PC-3 (cell line): ENCODE measurements around the gene SRR. TPM values are rescaled to one million over a fixed set of nuclear protein-coding genes. Genes with fewer than 3 reads are reported as not detected.

Experiments
- ATAC-seq: fragments of 200-7000 bp; cut with Tn5 transposase; 2 replicates; pipeline ENCODE4 v1.9.1; 2020; ENCODE audit warnings: mild to moderate bottlenecking, moderate library complexity
- BruUV-seq: library from RNA; stranded (reverse); fragments of 400-500 nt; replicated peaks from 2 replicates; lab custom pipeline; 2021; lab: Mats Ljungman, UMichigan
- CTCF ChIA-PET: fragments of 300-600 bp; sonication (Branson Sonifier 250); formaldehyde crosslinking; loops from one replicate; lab custom pipeline; 2022; ENCODE audit warnings: antibody characterized with exemption; lab: Charles Lee
- POLR2A ChIA-PET: fragments of 300-600 bp; sonication (Branson Sonifier 250); formaldehyde crosslinking; loops from one replicate; lab custom pipeline; 2022; ENCODE audit warnings: antibody characterized with exemption; ENCODE audit not compliant: unreplicated experiment; lab: Charles Lee
- DNase-seq: peaks from one replicate; pipeline ENCODE4 v3.0.0-alpha.2; 2015
- H2AFZ ChIP-seq: fragments of 300-600 bp; sonication (generic); 2 replicates; pipeline ENCODE4 v1.6.0; 2016; ENCODE audit warnings: antibody characterized with exemption, low read length
- H3F3A ChIP-seq: fragments of 300-600 bp; sonication (generic); one replicate; pipeline ENCODE4 v1.6.0; 2017; ENCODE audit warnings: antibody characterized with exemption, low read length, control low read depth, mild to moderate bottlenecking; ENCODE audit not compliant: unreplicated experiment
- H3K27ac ChIP-seq: fragments of 300-600 bp; sonication (generic); 2 replicates; pipeline ENCODE4 v1.5.1; 2016; ENCODE audit warnings: mild to moderate bottlenecking, low read length
- H3K27me3 ChIP-seq: fragments of 300-600 bp; sonication (generic); 2 replicates; pipeline ENCODE4 v1.6.1; 2016; ENCODE audit warnings: low read length, mixed read lengths
- H3K36me3 ChIP-seq: fragments of 300-600 bp; sonication (generic); 2 replicates; pipeline ENCODE4 v1.6.1; 2016; ENCODE audit warnings: low read depth, mixed run types, low read length, mixed read lengths
- H3K4me1 ChIP-seq: fragments of 300-600 bp; sonication (generic); 2 replicates; pipeline ENCODE4 v1.5.1; 2016; ENCODE audit warnings: low read length; ENCODE audit not compliant: insufficient read depth
- H3K4me2 ChIP-seq: fragments of 300-600 bp; sonication (generic); 2 replicates; pipeline ENCODE4 v1.6.0; 2016; ENCODE audit warnings: low read length
- H3K4me3 ChIP-seq: fragments of 300-600 bp; sonication (generic); 2 replicates; pipeline ENCODE4 v1.5.1; 2016; ENCODE audit warnings: mild to moderate bottlenecking, low read length, mixed read lengths
- H3K79me2 ChIP-seq: fragments of 300-600 bp; sonication (generic); 2 replicates; pipeline ENCODE4 v1.6.1; 2017; ENCODE audit warnings: low read length, mixed read lengths
- H3K9ac ChIP-seq: fragments of 300-600 bp; sonication (generic); 2 replicates; pipeline ENCODE4 v1.6.0; 2016; ENCODE audit warnings: mild to moderate bottlenecking, low read length
- H3K9me2 ChIP-seq: fragments of 300-600 bp; sonication (generic); replicated peaks from 2 replicates; pipeline ENCODE4 v1.6.1; 2016; ENCODE audit warnings: mixed run types, low read length, mixed read lengths
- H3K9me3 ChIP-seq: fragments of 300-600 bp; sonication (generic); 2 replicates; pipeline ENCODE4 v1.6.1; 2016; ENCODE audit warnings: low read length, mixed read lengths
- H4K20me1 ChIP-seq: fragments of 300-600 bp; sonication (generic); 2 replicates; pipeline ENCODE4 v1.6.1; 2016; ENCODE audit warnings: low read length, mixed read lengths
- CTCF ChIP-seq: fragments of 300-600 bp; sonication (generic); conservative IDR thresholded peaks from 2 replicates; pipeline ENCODE4 v1.5.1; 2017; ENCODE audit warnings: antibody characterized with exemption, low read depth, mild to moderate bottlenecking, low read length
- EZH2 ChIP-seq: fragments of 300-600 bp; sonication (generic); IDR thresholded peaks from one replicate; pipeline ENCODE4 v1.6.1; 2017; ENCODE audit warnings: antibody characterized with exemption, mild to moderate bottlenecking, low read length; ENCODE audit not compliant: unreplicated experiment
- EZH2phosphoT487 ChIP-seq: fragments of 300-600 bp; sonication (generic); IDR thresholded peaks from 2 replicates; pipeline ENCODE4 v1.6.1; 2018; ENCODE audit warnings: mild to moderate bottlenecking, antibody characterized with exemption, low read length, borderline replicate concordance
- intact Hi-C: fragments of 100-400 bp; cut with micrococcal nuclease; formaldehyde crosslinking; loops from 2 replicates; pipeline ENCODE4 v1.9.0; 2023
- total RNA-seq: library from RNA; depleted of rRNA; stranded (reverse); fragments of >200 nt; gene quantifications from 2 replicates; pipeline ENCODE4 v1.2.3, GENCODE V29; 2014

Gene SRR
- total RNA-seq, 1 experiment from 2014 or later: 12.0 TPM

GRCh38 chr17:2362416-2362815 is 58.7 kb downstream of the SRR start:
- no TSS peak for BruUV-seq
- ChIA-PET POLR2A (no interaction called here), CTCF (no interaction called here)
- Histone ChIP-seq H3F3A (no peaks in the 10 kb centered on the region), H4K20me1 (no peaks in the 10 kb centered on the region), H3K36me3 (no peaks in the 10 kb centered on the region), H3K4me1 (peaks cover 17% of the 10 kb centered on the region), H3K79me2 (no peaks in the 10 kb centered on the region), H3K9me3 (no peaks in the 10 kb centered on the region), H3K27ac (no peak overlapping the region), H3K27me3 (no peaks in the 10 kb centered on the region), H3K9ac (no peak overlapping the region), H3K4me2 (no peak overlapping the region), H2AFZ (no peak overlapping the region), H3K9me2 (no peaks in the 10 kb centered on the region), H3K4me3 (no peak overlapping the region)
- intact Hi-C loops: no loop called here
- no peak for DNase-seq
- TF ChIP-seq EZH2: no peak
- TF ChIP-seq EZH2phosphoT487: no peak
- no peak for TF ChIP-seq CTCF
- no peak for ATAC-seq

- intact Hi-C loops: no loop called here
These were observed 59.1 kb downstream of the SRR start for GRCh38 chr17:2362881-2363280.

More at GRCh38 chr17:2362881-2363280, 59.1 kb downstream of the SRR start:
- no TSS peak for BruUV-seq
- no peak overlapping the region for H2AFZ ChIP-seq
- H3K4me3 ChIP-seq: no peak overlapping the region
- H4K20me1 ChIP-seq: no peaks in the 10 kb centered on the region
- H3K27me3 ChIP-seq: no peaks in the 10 kb centered on the region
- H3K9ac ChIP-seq: no peak overlapping the region
- no peak overlapping the region for H3K4me2 ChIP-seq
- no peaks in the 10 kb centered on the region for H3K9me3 ChIP-seq
- ChIA-PET POLR2A (no interaction called here), CTCF (interaction anchor here (1.0 kb wide), 1 partner anchor 53 kb away, joined by 3 read pairs; no protein-coding TSS in a partner anchor)
- H3K27ac ChIP-seq: no peak overlapping the region
- ATAC-seq: no peak
- no peaks in the 10 kb centered on the region for H3F3A ChIP-seq
- H3K79me2 ChIP-seq: no peaks in the 10 kb centered on the region
- TF ChIP-seq EZH2: no peak
- no peak for TF ChIP-seq CTCF
- peaks cover 17% of the 10 kb centered on the region for H3K4me1 ChIP-seq
- H3K36me3 ChIP-seq: no peaks in the 10 kb centered on the region
- DNase-seq: no peak
- no peaks in the 10 kb centered on the region for H3K9me2 ChIP-seq
